SW480 (cell line): Measurements from ENCODE around the gene IL11RA.
A peak's percentile ranks its signal among the peaks of the same experiment; 100 is the strongest.

Source experiments
- DNase-seq: peaks from one replicate; pipeline ENCODE4 v3.0.0-alpha.2; 2016; ENCODE audit warnings: low spot score

Gene IL11RA

DNA sequence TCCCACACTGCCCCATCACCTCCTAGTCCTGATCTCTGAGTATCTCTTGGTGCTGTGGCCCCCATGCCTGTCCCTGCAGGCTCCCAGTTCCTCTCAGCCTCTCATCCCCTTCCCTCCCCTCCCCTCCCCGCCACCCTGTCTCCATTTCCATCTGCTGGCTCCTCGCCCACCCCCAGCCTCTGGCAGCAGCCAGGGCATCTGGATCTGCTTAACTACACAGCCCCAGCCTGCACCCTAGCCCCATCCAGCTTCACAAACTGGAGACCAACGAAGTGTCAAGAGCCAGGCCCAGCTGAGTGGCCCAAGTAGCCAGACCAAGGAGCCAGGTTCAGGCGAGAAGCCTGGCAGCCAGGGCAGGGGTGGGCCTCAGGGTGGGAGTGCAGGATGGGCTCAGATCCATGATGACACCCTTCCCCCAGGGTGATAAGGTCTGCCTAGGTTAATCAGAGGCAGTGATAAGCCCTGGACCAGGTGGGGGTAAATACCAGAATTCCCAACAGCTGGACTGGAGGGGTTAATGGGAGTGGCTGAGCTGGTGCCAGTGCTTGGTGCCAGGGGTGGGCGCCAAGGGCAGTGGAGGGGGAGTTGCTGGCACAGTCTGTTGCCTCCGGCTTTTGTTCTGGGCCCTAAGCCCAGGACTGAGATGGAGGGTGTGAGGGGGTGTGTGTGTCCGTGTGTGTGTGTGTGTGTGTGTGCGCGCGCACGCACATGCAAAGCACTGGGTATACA lies 2.5 kb downstream of the IL11RA start:
- no peak for DNase-seq

DNA sequence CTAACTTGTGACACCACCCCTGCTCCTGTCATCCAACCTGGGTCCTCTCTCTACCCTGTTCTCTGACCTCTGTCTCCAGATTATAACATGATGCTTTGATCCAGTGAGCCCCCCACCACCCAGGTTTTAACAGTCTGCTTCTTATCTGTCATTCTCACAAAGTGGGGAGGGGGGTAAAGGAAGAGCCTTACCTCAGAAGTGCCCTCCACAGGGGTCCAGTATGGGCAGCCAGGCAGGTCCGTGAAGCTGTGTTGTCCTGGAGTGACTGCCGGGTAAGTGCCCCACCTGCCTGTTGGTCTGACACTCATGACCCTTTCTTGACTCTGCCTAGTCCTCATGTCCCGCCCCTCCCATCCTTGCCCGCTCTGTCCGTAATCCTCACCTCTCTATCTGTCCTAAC lies 3.4 kb downstream of the IL11RA start:
- DNase-seq, result no peak

DNA sequence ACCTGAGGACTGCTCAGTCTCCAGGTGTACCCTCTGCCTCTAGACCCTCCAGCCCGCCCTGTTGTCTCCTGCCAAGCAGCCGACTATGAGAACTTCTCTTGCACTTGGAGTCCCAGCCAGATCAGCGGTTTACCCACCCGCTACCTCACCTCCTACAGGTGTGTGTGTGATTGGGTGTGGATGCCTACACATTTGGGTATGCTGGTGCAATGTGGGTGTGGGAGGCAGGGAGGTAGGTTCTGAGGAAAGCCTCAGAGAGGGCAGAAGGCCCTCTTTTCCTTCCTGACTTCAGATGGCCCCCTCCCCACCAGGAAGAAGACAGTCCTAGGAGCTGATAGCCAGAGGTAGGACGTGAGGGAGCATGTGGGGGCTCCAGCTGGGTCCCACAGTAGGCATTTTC lies 5.0 kb downstream of the IL11RA start:
- DNase-seq, result no peak

GRCh38 chr9:34658461-34658860 lies 6.5 kb downstream of the IL11RA start:
- DNase-seq, result no peak

DNA sequence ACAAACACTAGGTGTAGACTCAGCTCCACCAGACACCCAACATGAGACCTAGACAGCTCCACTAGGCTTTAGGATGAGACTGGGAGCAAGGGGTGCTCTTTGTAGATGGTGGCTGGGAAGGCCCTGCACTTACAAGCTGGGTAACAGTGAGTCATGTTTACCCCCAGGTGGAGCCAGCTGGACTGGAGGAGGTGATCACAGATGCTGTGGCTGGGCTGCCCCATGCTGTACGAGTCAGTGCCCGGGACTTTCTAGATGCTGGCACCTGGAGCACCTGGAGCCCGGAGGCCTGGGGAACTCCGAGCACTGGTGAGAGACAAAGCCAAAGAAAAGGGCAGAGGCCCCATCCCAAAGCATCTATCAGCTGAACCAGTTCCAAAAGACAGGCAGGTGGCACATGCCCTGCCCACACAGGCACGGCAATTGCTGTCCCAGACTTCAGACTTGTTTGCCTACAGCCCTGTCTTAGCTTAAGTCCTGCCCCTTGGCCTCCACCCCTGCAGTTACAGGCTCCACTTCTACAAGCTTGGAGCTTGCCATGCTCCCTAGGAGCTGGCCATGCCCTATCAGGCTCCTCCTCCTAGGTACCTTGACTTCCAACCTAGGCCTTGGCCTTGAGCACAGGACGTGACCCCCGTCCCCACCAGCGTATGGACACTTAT lies 7.7 kb downstream of the IL11RA start:
- DNase-seq, result peak; percentile 48

GRCh38 chr9:34662526-34663302 lies 10.7 kb downstream of the IL11RA start, which contains the start of gene CCL27:
Gene CCL27 (minus strand): TSS chr9:34662657. CDS start chr9:34662633, 24 bp downstream.
- DNase-seq, result no peak

- no peak for DNase-seq
Observed at GRCh38 chr9:34663303-34663605, 11.3 kb downstream of the IL11RA start.

DNA sequence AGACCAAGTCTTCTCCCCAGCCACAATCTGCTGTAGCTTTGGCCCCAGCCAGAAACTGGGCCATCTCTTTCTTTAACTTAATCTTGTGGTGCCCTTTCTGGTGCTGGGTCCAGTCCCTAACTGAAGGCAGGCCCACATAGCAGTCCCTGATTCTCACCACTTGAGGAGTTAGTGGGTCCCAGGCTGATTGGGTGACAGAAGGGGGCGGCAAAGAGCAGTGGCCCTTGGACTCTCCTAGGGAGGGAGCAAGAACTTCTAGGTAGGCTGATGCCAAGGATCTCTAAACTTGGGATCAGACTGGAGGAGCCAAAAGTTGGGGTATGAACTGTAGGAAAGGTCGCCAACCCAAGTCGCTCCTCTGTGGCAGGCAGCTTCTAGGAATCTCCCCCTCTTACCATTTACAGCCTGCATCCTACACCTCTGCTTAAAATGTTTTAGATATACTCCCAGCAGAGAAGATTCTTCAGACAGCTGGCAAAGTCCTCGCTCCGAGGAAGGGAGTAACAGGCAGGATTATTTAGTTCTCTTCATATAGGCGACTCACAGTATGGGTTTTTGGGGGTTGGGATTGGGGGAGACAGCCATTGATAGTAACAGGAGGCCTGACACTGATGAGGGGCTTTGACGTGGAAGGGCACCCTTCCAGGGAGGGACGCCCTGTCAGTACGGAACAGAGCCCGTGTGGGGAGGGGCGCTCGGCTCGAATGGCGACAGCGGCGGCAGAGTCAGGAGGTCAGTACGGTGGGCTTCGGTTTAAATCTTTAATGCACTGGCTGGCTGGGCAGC lies 12.5 kb downstream of the IL11RA start:
- DNase-seq, result peak; percentile 62

DNA sequence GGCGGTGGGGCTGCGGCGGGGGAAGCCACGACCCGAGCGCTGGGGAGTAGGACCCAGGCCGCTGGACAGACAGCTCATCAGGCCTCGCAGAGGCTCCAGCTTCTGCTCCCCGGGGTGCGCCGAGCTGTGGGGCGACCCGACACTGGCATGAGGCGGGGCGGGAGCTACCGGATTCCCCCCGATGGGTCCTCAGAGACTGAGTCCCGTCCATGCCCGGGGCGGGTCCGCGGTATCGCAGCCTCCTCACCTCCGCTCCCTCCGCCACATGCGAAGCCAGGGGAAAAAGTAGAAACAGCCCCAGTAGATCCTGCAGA lies 13.0 kb downstream of the IL11RA start:
- no peak for DNase-seq

DNA sequence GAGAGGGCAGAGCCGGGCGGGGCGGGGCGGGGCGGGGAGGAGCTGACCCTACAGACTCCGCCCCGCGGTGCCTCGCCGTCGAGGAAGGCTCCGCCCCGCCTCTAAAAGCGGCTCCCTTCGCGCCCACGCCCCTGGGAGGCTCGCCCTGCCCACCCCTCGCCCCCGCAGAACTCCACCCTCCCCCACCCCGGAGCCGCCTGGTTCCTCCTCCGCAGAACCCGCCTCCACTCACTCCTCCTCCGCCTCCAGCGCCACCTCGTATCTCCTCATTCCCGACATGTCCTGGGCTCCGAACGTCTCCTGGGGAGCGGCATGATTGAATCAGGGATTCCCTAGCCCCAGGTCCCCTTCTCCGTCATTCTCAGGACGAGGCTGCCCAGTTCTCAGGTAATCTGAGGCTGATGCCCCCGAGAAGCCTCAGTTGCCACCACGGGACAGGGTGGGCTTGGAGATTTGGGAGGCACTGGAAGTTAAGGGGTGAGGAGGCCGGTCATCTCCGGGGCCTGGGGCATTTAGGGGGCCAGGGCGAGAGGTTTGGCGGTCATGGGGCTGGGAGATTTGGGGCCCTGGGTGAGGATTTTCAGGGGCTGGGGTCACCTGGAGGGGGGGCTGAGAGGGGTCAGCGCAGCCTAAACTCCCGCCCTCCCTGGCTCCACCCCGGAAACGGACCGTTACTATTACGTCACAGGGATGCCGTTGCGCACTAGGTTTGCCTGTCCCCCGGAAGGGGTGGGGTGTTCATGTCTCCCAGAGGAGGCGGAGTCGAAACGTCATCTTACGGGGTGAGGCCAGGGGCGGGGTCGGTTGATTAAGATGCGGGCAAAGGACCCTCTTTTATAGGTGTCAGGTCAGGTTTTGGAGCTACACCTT lies 13.6 kb downstream of the IL11RA start:
- DNase-seq, result peak; percentile 87

DNA sequence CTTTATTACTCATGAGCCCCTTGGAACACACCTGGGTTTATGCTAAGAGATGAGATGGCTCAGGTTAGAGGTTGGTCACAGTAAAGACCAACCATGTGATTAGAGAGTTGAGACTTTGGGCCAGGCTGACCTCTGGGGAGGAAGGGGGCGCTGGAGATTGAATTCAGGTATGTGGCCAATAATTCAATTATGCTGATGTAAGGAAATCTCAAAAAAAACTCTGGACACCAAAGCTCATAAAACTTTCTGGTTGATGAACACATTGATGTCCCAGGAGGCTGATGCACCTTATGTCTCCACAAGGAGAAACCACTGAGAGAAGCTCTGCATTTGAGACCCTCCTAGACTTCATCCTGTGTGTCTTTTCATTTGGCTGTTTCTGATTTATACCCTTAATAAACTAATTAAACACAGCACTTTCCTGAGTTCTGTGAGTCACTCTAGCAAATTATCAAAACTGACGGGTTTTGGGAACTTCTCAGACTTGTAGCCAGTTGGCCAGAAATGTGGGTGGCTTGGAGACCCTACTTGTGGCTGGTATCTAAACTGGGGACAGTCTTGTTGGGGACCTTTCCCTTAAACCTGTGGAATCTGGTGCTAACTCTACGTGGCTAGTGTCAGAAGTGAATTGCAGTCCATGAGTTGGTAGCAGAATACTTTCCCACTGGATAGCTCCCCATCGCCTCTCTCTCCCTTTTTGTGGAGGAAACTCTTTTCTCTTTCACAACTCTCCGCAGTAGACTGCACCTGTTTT lies 18.0 kb downstream of the IL11RA start:
- DNase-seq, result no peak

DNA sequence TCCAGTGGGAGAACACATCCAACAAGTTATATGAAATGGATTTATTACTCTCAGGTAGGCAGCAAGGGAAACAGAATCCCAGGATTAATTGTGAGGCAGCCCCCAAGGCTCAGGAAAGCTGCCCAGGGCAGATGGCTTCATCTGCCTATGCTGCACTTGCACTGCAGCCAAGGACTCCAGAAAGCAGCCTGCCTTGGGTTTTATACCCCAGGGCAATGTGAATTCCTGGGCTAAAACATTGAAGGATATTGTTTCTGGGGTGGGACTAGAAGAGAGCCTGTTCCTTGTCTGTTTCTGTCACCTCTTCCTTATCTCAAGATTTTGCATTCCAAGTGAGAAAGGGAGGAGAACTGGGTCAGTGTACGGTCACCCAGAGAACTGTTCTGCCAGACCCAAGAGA lies 19.3 kb downstream of the IL11RA start:
- DNase-seq, result no peak

DNA sequence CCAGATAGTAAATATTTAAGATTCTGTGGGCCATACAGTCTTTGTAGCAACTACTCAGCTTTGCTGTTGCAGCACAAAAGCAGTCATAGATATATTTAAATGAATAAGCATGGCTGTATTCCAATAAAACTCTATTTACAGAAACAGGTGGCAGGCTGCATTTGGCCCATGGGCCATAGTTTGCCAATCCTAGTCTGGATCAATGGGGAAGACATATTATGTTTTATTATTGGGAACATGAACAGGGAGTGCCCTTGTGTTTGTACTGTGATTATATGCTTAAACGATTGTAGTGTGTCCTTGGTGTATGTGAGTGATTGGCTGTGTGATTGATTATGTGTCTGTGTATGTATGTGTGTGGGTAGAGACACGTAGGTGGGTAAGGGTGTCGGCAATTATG lies 22.5 kb downstream of the IL11RA start:
- DNase-seq, result no peak

- DNase-seq, result peak; percentile 75
Observed at GRCh38 chr9:34675048-34675714, 23.2 kb downstream of the IL11RA start.

DNA sequence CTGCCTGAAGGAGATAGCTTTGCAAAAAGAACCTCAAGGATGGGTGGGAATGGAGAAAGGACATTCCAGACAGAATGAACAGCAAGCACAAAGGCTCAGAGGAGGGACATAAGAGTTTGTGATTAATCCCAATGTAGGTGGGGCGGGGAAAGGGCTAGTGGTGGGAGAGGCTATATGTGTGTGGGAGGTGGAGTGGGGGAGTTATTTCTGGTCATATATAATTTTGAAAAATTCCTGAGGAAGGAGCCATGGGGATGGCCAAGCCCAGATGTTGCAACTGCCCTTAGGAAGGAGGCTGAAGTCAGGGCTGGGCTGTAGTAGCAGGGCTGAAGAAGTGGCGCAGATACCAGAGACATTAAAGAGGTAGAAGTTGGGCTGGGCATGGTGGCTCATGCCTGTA lies 23.9 kb downstream of the IL11RA start:
- DNase-seq, result no peak

DNA sequence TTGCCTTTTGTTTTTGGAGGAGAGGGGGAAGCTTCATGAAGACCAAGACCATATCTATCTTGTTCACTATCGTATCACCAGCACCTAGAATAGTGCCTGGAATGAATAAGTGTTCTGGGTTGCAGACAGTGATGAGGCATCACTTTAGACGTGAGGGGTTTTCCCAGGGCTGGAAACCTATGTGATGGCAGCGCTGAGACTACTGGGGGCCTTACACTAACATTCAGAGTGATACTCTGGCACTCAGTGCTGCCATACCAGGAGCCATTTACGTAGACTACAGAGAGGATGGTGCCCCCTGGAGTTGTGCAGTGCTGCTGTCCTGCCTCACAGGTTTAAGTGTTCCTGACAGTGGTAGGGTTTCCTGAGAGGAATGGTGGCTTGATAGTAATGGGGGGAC lies 32.2 kb downstream of the IL11RA start:
- DNase-seq, result no peak

GRCh38 chr9:34684816-34685215 lies 32.8 kb downstream of the IL11RA start:
- DNase-seq, result no peak

- DNase-seq, result no peak
Observed at GRCh38 chr9:34685591-34685990, 33.6 kb downstream of the IL11RA start.

GRCh38 chr9:34686231-34686630 lies 34.2 kb downstream of the IL11RA start:
- DNase-seq, result no peak

DNA sequence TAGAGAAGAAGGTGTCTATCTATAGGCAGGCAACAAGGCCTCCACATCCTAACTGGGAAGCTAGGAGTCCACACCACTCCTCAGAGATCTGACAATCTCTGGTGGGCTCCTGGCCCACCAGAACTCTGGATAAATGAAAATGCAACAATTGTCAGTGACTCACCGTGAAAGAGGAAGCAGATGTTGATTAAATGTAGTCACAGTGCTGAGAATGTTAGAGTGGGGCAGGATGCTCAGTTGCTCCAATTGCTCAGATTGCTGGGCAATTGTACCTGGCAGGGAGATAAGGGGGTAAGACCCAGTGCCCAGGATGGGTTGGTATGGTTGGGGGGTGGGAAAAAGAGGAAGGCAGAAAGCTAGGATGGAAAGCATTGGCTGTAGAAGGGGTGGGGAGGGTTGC lies 34.7 kb downstream of the IL11RA start:
- no peak for DNase-seq
